HG03025 (cell line): ENCODE results near the gene SERPINB1.
"Not testable (repeated sequence)": the region's sequence is repeated elsewhere in the genome, so short reads cannot be mapped to it uniquely, and the experiment has no call there.

Experiments used
- ATAC-seq: cut with Tn5 transposase; IDR thresholded peaks from one replicate; pipeline ENCODE4 v1.9.1; 2021; ENCODE audit warnings: mild to moderate bottlenecking, moderate library complexity; ENCODE audit not compliant: unreplicated experiment, low FRiP score

The SERPINB1 gene

GRCh38 chr6:2819115-2819514, 22.5 kb downstream of the SERPINB1 start:
- ATAC-seq = no peak

GRCh38 chr6:2818593-2818992, 23.1 kb downstream of the SERPINB1 start:
- ATAC-seq = no peak

DNA sequence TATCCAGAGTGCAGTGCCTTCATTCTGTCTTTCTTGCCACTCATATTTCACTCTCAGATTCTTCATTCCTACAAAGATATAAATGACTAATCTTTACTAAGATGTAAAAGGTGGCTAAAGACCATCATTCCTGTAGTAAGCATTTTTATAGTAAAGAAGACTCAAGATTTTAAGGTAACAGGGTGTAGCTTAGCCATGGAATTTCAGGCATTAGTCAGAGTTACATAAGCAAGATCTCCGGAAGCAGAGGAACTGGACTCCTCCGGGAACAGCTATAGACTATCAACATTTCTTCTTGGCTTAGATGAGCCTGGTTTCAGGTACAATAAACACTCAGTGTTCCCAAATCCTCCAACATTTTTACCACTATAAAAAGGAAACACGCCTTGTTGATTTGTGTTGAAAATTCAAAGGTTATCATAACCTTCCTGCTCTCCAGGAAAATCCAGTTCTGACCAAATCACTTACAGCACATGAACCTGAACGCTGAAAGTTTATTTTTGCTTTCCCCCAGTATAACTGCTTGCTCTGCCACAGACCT, 23.7 kb downstream of the SERPINB1 start:
- no peak for ATAC-seq

- no peak for ATAC-seq
Measured at GRCh38 chr6:2816158-2816557, 25.5 kb downstream of the SERPINB1 start.

- no peak for ATAC-seq
Measured at GRCh38 chr6:2812695-2813094, 29.0 kb downstream of the SERPINB1 start.

DNA sequence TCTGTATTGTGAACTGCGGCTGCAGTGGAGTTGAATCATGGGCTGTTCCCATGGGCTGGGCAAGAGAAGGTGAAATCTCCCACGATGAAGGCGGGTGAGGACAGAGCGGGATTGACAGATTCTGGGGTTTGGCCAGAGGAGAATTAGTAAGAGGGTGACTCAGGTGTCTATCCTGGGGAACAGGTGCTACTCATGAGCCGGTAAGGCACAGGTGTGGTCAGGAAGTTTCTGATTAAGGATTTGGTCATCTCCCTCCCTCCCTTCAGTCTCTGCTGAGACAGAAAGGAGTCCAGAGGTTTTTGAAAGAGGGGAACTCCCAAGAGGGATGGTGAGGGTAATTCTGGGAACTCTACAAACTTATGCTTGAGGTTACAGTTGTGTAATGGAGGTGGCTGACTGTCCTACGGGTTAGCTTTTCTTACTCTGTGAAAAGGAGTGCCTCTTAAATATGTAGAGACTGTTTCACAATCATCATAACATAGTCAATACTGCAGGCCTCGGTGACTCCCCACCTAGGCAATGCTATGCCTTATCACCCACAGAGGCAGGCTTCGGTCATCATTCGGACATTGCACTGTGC, 31.5 kb downstream of the SERPINB1 start:
- no peak for ATAC-seq

DNA sequence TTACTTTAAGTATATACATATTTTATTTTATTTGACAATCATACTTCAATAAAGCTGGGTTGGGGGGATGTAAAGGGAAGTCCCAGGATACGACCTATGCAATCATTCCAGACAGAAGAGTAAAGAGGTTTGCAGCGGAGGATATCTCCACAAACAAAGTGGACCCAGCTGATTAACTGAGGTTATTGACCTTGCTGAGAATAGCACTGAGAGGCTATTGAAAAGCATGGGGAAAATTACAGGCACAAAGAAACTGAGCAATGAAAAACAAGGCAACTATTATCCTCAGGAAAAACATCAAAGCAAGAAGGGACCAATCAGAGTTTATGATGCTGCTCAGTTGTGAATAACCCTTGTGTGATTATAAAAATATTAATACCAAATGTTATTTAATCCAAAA, 32.6 kb downstream of the SERPINB1 start:
- ATAC-seq = no peak

DNA sequence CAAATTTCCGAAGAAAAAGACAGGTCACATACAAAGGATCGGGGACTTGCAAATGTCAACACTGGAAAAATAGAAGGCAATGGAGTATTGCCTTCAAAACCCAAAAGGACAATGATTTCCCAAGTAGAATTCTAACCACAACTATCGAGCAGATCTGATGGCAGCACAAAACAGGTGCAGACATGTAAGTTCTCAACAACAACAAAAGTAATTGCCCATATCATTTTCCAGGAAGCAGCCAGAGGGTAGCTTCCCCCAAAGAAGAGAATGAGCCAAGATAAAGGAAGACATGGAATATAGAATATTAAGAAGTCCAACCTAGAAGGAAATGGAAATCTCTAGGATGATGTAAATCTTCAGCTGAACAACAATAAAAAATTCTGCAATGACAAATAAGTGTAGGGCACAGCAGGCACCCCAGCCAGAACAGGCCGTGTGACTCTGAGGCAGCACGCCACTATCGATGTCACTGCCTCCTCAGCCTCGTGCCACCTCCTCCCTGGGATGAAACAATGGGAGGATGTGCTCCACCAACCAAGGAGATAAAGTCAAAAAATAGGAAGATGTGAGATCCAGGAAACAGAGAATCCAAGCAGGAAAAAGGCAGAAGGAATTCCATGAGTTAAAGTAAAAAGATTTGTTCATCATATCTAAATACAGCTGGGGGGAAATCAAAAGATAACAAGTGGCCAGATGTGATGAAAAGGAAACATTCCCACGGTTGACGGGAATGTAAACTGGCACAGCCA, 34.1 kb downstream of the SERPINB1 start:
- no peak for ATAC-seq

DNA sequence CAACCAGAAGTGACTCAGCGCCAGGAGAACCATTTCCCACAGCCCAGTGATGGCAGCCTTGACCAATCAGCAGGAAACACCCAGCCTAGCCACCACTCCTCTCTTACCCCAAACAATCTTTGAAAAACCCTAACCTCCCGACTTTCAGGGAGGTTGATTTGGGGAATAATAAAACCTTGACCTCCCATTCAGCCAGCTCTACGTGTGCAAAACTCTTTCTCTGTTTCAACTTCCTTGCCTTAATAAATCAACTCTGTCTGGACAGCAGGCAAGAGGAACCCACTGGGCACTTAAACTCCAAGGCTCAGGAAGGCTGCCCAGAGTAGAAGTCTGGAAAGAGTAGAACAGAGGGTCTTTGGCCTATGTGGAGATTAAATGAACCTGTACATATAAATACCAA, 35.0 kb downstream of the SERPINB1 start:
- no peak for ATAC-seq

DNA sequence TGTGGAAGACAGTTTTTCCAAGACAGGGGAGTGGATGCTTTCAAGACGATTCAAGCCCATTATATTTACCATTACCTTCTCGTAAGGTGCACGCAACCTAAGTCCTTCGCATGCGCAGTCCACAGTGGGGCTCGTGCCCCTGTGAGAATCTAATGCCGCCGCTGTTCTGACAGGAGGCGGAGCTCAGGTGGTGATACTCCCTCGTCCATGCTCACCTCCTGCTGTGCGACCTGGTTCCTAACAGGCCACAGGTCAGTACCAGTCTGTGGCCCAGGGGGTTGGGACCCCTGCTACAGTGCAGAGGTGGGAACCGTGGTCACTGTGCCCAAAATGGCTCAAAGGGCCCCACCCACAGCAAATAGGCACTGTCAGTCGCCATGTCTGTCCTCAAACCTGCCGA, 36.6 kb downstream of the SERPINB1 start:
- no peak for ATAC-seq

- no peak for ATAC-seq
Measured at GRCh38 chr6:2804516-2804915, 37.1 kb downstream of the SERPINB1 start.

- ATAC-seq = no peak
Measured at GRCh38 chr6:2803731-2804429, 37.8 kb downstream of the SERPINB1 start.

DNA sequence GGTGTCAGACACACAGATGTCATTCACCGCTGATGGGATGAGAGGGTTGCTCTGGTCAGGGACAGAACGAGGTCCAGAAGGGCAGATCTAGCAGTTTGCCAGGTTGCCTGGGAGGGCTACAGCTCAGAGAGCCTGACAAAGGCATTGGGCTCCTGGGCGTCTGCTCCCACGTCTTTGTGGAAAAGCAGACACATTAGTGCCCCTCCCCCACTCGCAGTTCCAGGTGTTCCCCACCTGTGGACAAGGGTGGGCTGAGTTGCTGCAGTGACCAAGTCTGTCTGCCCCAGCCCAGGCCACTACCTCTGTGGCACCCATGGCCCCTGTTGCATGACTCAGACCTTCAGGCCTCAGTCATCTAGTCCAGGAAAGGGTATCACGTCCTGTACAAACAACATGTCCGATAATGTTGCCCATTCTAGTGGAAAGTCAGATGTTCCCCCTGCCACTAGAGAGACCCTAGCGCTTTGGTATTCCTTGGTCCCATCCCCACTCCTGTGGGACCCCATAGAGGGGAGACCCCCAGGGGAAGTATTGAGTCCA, 39.1 kb downstream of the SERPINB1 start:
- ATAC-seq = no peak

DNA sequence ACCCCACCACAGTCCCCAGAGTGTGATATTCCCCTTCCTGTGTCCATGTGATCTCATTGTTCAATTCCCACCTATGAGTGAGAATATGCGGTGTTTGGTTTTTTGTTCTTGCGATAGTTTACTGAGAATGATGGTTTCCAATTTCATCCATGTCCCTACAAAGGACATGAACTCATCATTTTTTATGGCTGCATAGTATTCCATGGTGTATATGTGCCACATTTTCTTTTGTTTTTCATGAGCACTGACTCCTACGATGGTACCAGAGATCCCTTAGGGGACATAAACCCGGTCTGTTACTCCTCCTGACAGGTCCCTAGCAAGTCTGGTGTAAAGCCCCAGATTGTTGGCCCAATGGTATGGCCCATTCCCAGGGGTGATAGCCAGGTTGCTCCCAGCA, 40.0 kb downstream of the SERPINB1 start:
- ATAC-seq = not testable (repeated sequence)

DNA sequence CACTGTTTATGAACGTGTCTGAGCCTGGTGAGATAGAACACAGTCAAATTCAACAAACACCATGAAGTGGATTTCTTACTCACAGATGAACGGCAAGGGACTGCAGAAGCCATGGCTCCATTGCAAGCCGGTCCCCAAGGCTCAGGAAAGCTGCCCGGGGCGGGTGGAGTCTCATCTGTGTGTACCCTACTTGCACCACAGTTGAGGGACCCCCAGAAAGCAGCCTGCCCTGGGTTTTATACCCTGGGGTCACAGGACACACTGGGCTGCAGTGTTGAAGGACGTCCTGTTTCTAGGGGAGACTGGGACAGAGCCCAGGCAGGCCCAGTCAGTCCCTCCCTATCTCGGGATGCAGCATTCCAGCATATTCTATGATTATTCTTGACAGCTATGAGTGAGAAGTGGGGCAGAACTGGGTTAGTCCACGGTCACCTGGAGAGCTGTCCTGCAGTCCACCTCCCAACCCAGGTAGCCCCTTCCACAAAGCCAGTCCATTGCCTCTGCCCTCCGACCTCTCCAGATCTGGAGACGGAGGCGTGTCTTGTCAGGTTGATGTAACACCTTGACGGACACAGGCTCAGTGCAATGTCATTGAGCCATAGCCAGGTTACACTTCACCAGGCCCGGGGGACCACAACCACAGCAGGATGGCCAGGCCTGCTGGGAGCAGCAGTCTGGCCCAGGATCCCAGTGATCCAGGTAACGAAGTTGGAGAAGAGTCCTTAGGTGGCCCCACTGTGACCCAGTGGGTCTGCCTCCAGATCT, 40.9 kb downstream of the SERPINB1 start:
- no peak for ATAC-seq

DNA sequence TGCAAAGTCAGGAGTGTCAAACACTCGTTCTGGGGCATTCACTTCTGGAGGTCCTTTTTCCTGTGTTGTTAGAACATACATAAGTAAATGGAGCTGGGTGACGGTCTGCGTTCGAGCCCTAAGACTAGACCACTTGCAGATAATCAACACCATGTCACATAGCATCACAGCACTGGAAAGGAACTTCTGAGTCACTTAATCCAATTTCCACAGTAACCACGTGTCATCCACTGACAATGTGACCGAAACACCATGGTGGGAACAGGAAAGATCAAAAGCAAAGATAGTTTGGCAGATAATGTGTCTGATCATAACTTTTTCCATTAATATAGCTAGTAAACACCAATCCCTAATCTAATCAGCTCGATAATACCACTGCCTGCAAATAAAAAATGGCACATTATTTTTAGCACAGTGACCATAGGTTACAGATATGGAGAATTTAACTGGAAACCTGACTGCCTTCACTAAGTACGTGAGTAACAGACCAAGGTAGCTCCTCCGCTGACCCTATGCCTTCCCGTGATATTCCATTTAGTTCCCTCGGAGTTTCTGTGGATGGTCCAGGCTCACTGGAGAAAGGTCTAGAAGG, 41.6 kb downstream of the SERPINB1 start:
- ATAC-seq = no peak

DNA sequence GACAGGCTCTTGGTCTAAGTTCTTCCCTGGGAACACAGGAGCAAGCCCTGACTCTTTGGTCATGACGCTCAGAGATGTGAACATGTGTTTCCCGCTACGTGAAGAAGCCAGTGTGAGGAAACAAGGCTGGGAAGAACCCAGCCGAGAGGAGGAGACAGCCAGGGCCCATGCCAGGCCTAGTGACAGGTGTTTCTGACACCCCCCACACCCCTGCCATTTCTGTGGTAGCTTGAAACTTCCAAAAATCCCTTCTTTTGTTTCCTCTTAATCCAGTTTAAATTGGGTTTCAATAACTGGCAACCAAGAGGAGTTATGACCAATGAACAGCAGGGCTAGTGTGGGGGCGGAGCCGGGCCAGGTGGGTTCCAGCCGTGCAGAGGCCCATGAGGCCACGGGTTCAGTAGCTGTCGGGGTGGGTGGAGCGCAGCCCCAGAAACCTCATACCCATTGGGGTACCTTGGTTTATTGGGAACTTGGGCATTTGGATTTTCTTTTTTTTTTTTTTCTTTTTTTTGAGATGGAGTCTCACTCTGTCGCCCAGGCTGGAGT, 43.0 kb downstream of the SERPINB1 start:
- ATAC-seq = no peak

DNA sequence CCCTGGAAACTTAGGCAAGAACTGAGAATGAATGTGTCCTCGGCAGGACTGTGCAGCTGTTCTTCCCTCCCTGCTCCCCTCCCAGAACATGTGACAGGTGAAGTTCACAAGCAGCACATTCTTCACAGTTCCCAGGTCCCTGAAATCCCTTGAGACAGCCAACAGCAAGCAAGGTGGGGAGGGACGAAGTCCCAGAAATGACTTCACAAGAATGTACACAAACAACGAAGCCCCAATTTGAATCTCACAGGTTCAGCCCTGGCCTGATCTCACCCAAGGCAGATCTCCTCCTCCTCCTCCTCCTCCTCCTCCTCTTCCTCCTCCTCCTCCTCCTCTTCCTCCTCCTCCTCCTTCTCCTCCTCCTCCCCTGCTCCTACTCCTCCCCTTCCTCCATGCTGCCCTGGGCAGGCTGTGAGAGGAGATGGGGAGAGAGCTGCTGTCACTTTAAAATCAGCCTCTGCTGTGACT, 44.1 kb downstream of the SERPINB1 start:
- no peak for ATAC-seq

DNA sequence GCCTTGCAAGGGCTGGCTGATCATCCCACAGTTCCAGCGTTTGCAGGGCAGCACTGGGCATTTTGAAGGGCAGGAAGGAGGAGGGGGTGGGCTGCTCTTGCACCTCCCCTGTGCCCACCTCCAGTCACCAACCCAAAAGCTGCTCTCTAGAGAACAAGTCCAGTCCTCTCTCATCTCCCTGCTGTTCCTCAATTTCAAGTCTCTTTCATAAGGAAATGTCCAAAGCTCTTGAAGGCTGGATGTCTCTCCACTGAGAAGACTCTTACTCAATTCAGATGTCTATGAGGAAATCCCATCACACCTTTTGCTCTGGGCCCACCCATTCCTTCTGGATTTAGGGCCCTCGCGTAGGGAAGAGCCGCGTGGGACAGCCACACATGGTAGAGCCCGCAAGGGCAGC, 44.8 kb downstream of the SERPINB1 start:
- no peak for ATAC-seq

DNA sequence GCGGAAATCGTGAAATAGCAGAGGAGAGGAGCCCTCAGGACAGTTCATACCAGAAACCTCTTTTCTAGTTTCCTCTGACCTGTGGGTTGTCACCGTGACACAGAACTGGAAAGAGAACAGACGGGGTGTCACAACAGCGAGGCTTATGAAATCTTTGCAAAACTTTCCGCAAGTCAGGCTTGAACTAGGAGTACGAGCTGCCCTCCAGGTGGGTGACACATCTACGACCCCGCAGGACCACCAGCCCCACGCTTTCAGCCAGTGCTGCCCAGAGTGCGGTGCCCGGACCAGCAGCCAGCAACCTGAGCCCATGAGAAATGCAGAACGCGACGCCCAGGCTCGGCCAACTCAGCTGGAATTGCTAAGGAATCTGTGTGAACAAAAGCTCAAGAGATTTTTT, 45.7 kb downstream of the SERPINB1 start:
- no peak for ATAC-seq
